ENCODE data around the gene FTCD. TPM values are rescaled to one million over a fixed set of nuclear protein-coding genes. Genes with fewer than 3 reads are reported as not detected.
A peak's percentile ranks its signal among the peaks of the same experiment; 100 is the strongest.

Gene FTCD
- total RNA-seq, 2 donors from 2014 or later, result 0.24 TPM; not detected in 1

- Histone ChIP-seq H3K4me1 (peaks cover 0 to 43% of the 10 kb centered on the region in 2 donors), H3K9me3 (no peaks in the 10 kb centered on the region), H3K27ac (peak overlapping the region in 1 of 2 donors; percentile 89), H3K4me3 (no peak overlapping the region), H3K27me3 (no peaks in the 10 kb centered on the region), H3K36me3 (peaks cover 48% of the 10 kb centered on the region)
- TF ChIP-seq CTCF (IDR thresholded peaks at IDR 0.05), result no peak
- DNase-seq (ENCODE audit: low spot score), result peak; percentile 54
Measured at GRCh38 chr21:46191686-46192575, 36.6 kb upstream of the FTCD start.

GRCh38 chr21:46191257-46191685 is 35.9 kb upstream of the FTCD start:
- peak overlapping the region in 1 of 2 donors; percentile 89 for H3K27ac ChIP-seq

GRCh38 chr21:46190491-46191131 is 35.2 kb upstream of the FTCD start:
- H3K27ac ChIP-seq, result peak overlapping the region; percentile 8 to 89
- peak; percentile 50 for DNase-seq (ENCODE audit: low spot score)
- no peak overlapping the region for H3K4me3 ChIP-seq
- TF ChIP-seq CTCF (IDR thresholded peaks at IDR 0.05), result no peak
- H3K36me3 ChIP-seq, result peaks cover 35% of the 10 kb centered on the region
- H3K27me3 ChIP-seq, result no peaks in the 10 kb centered on the region
- peaks cover 0 to 48% of the 10 kb centered on the region in 2 donors for H3K4me1 ChIP-seq
- H3K9me3 ChIP-seq, result no peaks in the 10 kb centered on the region

More at GRCh38 chr21:46191257-46191685, 35.9 kb upstream of the FTCD start:
- H3K9me3 ChIP-seq, result no peaks in the 10 kb centered on the region
- TF ChIP-seq CTCF (IDR thresholded peaks at IDR 0.05), result no peak
- H3K27me3 ChIP-seq, result no peaks in the 10 kb centered on the region
- peaks cover 42% of the 10 kb centered on the region for H3K36me3 ChIP-seq
- peak; percentile 68 for DNase-seq (ENCODE audit: low spot score)
- H3K4me1 ChIP-seq, result peaks cover 0 to 43% of the 10 kb centered on the region in 2 donors
- no peak overlapping the region for H3K4me3 ChIP-seq

GRCh38 chr21:46189959-46190490 is 34.6 kb upstream of the FTCD start:
- H3K9me3 ChIP-seq, result no peaks in the 10 kb centered on the region
- H3K27ac ChIP-seq, result peak overlapping the region; percentile 80 to 89
- H3K27me3 ChIP-seq, result no peaks in the 10 kb centered on the region
- peaks cover 29% of the 10 kb centered on the region for H3K36me3 ChIP-seq
- peak; percentile 47 for DNase-seq (ENCODE audit: low spot score)
- H3K4me3 ChIP-seq, result no peak overlapping the region
- no peak for TF ChIP-seq CTCF (IDR thresholded peaks at IDR 0.05)
- peaks cover 0 to 53% of the 10 kb centered on the region in 2 donors for H3K4me1 ChIP-seq

- no peaks in the 10 kb centered on the region for H3K9me3 ChIP-seq
- no peaks in the 10 kb centered on the region for H3K27me3 ChIP-seq
- no peak for TF ChIP-seq CTCF (IDR thresholded peaks at IDR 0.05)
- peaks cover 0 to 53% of the 10 kb centered on the region in 2 donors for H3K4me1 ChIP-seq
- peak overlapping the region; percentile 80 to 89 for H3K27ac ChIP-seq
- H3K36me3 ChIP-seq, result peaks cover 23% of the 10 kb centered on the region
- H3K4me3 ChIP-seq, result no peak overlapping the region
- DNase-seq (ENCODE audit: low spot score), result peak; percentile 54
Measured at GRCh38 chr21:46189213-46189958, 34.0 kb upstream of the FTCD start.

Data from right atrium auricular region (tissue), 2 donors.